ENCODE data around the gene ZNHIT2. TPM values are rescaled to one million over a fixed set of nuclear protein-coding genes. Genes with fewer than 3 reads are reported as not detected.

Gene ZNHIT2
- 10 to 100 TPM in 1 of 2 donors, 1 to 10 TPM in 1; 9.9 to 10.4 TPM for total RNA-seq

GRCh38 chr11:65117206-65118096, at the start of gene ZNHIT2:
Gene ZNHIT2, minus strand, starts transcription at chr11:65117701. Its CDS starts 48 bp downstream, at chr11:65117653.
- Mint-ChIP-seq H3K4me3 (peak within 1 kb of the TSS; percentile 88 to 89), H3K9me3 (no peaks in the 10 kb centered on the region), H3K27me3 (ENCODE audit: low read depth) (no peaks in the 10 kb centered on the region), H3K27ac (peak within 1 kb of the TSS; percentile 96), H3K4me1 (ENCODE audit: low read depth) (peaks cover 69% of the 10 kb centered on the region), H3K36me3 (ENCODE audit: insufficient read depth in 2 of 2) (peaks cover 18 to 33% of the 10 kb centered on the region in 2 donors)
- DNase-seq (peak; percentile 100), ATAC-seq (replicated peaks in 1 of 2) (peak; percentile 62 to 63)

- H3K27ac Mint-ChIP-seq = no peak overlapping the region
- no peak for ATAC-seq (replicated peaks in 1 of 2)
- DNase-seq = no peak
- no peaks in the 10 kb centered on the region for H3K9me3 Mint-ChIP-seq
- peaks cover 14% of the 10 kb centered on the region for H3K4me1 Mint-ChIP-seq (ENCODE audit: low read depth)
- no peaks in the 10 kb centered on the region for H3K36me3 Mint-ChIP-seq (ENCODE audit: insufficient read depth in 2 of 2)
- H3K4me3 Mint-ChIP-seq = no peak overlapping the region
- no peaks in the 10 kb centered on the region for H3K27me3 Mint-ChIP-seq (ENCODE audit: low read depth)
Measured at GRCh38 chr11:65166893-65167292, 49.4 kb upstream of the ZNHIT2 start.

- ATAC-seq (replicated peaks in 1 of 2) = no peak
- Mint-ChIP-seq H3K4me1 (ENCODE audit: low read depth) (peaks cover 14% of the 10 kb centered on the region), H3K36me3 (ENCODE audit: insufficient read depth in 2 of 2) (no peaks in the 10 kb centered on the region), H3K27me3 (ENCODE audit: low read depth) (peaks cover under 1% of the 10 kb centered on the region), H3K4me3 (no peak overlapping the region), H3K9me3 (no peaks in the 10 kb centered on the region), H3K27ac (no peak overlapping the region)
- no peak for DNase-seq
Measured at GRCh38 chr11:65165410-65166317, 48.2 kb upstream of the ZNHIT2 start.

- Mint-ChIP-seq H3K27ac (no peak overlapping the region), H3K4me1 (ENCODE audit: low read depth) (peaks cover 5% of the 10 kb centered on the region), H3K9me3 (no peaks in the 10 kb centered on the region), H3K27me3 (ENCODE audit: low read depth) (peaks cover 8% of the 10 kb centered on the region), H3K4me3 (no peak overlapping the region), H3K36me3 (ENCODE audit: insufficient read depth in 2 of 2) (no peaks in the 10 kb centered on the region)
- ATAC-seq (replicated peaks in 1 of 2) = no peak
- DNase-seq = no peak
Measured at GRCh38 chr11:65163684-65164083, 46.2 kb upstream of the ZNHIT2 start.

GRCh38 chr11:65160643-65161042, 43.1 kb upstream of the ZNHIT2 start:
- no peaks in the 10 kb centered on the region for H3K9me3 Mint-ChIP-seq
- H3K4me1 Mint-ChIP-seq (ENCODE audit: low read depth) = no peaks in the 10 kb centered on the region
- ATAC-seq (replicated peaks in 1 of 2) (no peak), DNase-seq (no peak)
- H3K27ac Mint-ChIP-seq = no peak overlapping the region
- no peaks in the 10 kb centered on the region for H3K36me3 Mint-ChIP-seq (ENCODE audit: insufficient read depth in 2 of 2)
- no peak overlapping the region for H3K4me3 Mint-ChIP-seq
- peaks cover 8% of the 10 kb centered on the region for H3K27me3 Mint-ChIP-seq (ENCODE audit: low read depth)

GRCh38 chr11:65159012-65159411, 41.5 kb upstream of the ZNHIT2 start:
- Mint-ChIP-seq H3K27ac (no peak overlapping the region), H3K27me3 (ENCODE audit: low read depth) (peaks cover 8% of the 10 kb centered on the region), H3K9me3 (no peaks in the 10 kb centered on the region), H3K36me3 (ENCODE audit: insufficient read depth in 2 of 2) (no peaks in the 10 kb centered on the region), H3K4me3 (no peak overlapping the region), H3K4me1 (ENCODE audit: low read depth) (no peaks in the 10 kb centered on the region)
- DNase-seq = no peak
- ATAC-seq (replicated peaks in 1 of 2) = no peak

GRCh38 chr11:65157336-65157735, 39.8 kb upstream of the ZNHIT2 start:
- Mint-ChIP-seq H3K36me3 (ENCODE audit: insufficient read depth in 2 of 2) (no peaks in the 10 kb centered on the region), H3K27me3 (ENCODE audit: low read depth) (peaks cover 8% of the 10 kb centered on the region), H3K27ac (no peak overlapping the region), H3K4me3 (no peak overlapping the region), H3K9me3 (no peaks in the 10 kb centered on the region), H3K4me1 (ENCODE audit: low read depth) (peaks cover 3% of the 10 kb centered on the region)
- ATAC-seq (replicated peaks in 1 of 2) = no peak
- DNase-seq = no peak

GRCh38 chr11:65156926-65157325, 39.4 kb upstream of the ZNHIT2 start:
- H3K27me3 Mint-ChIP-seq (ENCODE audit: low read depth) = peaks cover 8% of the 10 kb centered on the region
- no peaks in the 10 kb centered on the region for H3K9me3 Mint-ChIP-seq
- ATAC-seq (replicated peaks in 1 of 2) = no peak
- no peak overlapping the region for H3K27ac Mint-ChIP-seq
- no peaks in the 10 kb centered on the region for H3K36me3 Mint-ChIP-seq (ENCODE audit: insufficient read depth in 2 of 2)
- H3K4me3 Mint-ChIP-seq = no peak overlapping the region
- H3K4me1 Mint-ChIP-seq (ENCODE audit: low read depth) = peaks cover 4% of the 10 kb centered on the region
- no peak for DNase-seq

GRCh38 chr11:65156256-65156655, 38.8 kb upstream of the ZNHIT2 start:
- Mint-ChIP-seq H3K9me3 (no peaks in the 10 kb centered on the region), H3K27me3 (ENCODE audit: low read depth) (peaks cover 8% of the 10 kb centered on the region), H3K4me3 (no peak overlapping the region), H3K36me3 (ENCODE audit: insufficient read depth in 2 of 2) (no peaks in the 10 kb centered on the region), H3K4me1 (ENCODE audit: low read depth) (peaks cover 4% of the 10 kb centered on the region), H3K27ac (no peak overlapping the region)
- ATAC-seq (replicated peaks in 1 of 2) = no peak
- DNase-seq = no peak

- Mint-ChIP-seq H3K27me3 (ENCODE audit: low read depth) (no peaks in the 10 kb centered on the region), H3K9me3 (no peaks in the 10 kb centered on the region), H3K27ac (no peak overlapping the region), H3K4me1 (ENCODE audit: low read depth) (peaks cover 14% of the 10 kb centered on the region), H3K4me3 (peak overlapping the region in 1 of 2 donors; percentile 11), H3K36me3 (ENCODE audit: insufficient read depth in 2 of 2) (no peaks in the 10 kb centered on the region)
- no peak for DNase-seq
- no peak for ATAC-seq (replicated peaks in 1 of 2)
Measured at GRCh38 chr11:65152122-65152521, 34.6 kb upstream of the ZNHIT2 start.

- no peaks in the 10 kb centered on the region for H3K27me3 Mint-ChIP-seq (ENCODE audit: low read depth)
- ATAC-seq (replicated peaks in 1 of 2) = no peak
- no peaks in the 10 kb centered on the region for H3K36me3 Mint-ChIP-seq (ENCODE audit: insufficient read depth in 2 of 2)
- H3K27ac Mint-ChIP-seq = no peak overlapping the region
- H3K4me1 Mint-ChIP-seq (ENCODE audit: low read depth) = peaks cover 14% of the 10 kb centered on the region
- H3K4me3 Mint-ChIP-seq = no peak overlapping the region
- no peak for DNase-seq
- no peaks in the 10 kb centered on the region for H3K9me3 Mint-ChIP-seq
Measured at GRCh38 chr11:65151331-65151899, 33.9 kb upstream of the ZNHIT2 start.

GRCh38 chr11:65150509-65151299, 33.2 kb upstream of the ZNHIT2 start:
- ATAC-seq (replicated peaks in 1 of 2) (peak; percentile 93 to 96), DNase-seq (peak; percentile 56 to 57)
- Mint-ChIP-seq H3K36me3 (ENCODE audit: insufficient read depth in 2 of 2) (no peaks in the 10 kb centered on the region), H3K27ac (no peak overlapping the region), H3K27me3 (ENCODE audit: low read depth) (no peaks in the 10 kb centered on the region), H3K9me3 (no peaks in the 10 kb centered on the region), H3K4me3 (peak overlapping the region; percentile 15 to 31), H3K4me1 (ENCODE audit: low read depth) (peaks cover 14% of the 10 kb centered on the region)

Data from activated T-cell treated with anti-CD3 and anti-CD28 coated beads, Interleukin-2, amount 50 U/mL, for 72 hours (primary cell).